Measurements from ENCODE around the gene CPEB4.

CPEB4 gene

DNA sequence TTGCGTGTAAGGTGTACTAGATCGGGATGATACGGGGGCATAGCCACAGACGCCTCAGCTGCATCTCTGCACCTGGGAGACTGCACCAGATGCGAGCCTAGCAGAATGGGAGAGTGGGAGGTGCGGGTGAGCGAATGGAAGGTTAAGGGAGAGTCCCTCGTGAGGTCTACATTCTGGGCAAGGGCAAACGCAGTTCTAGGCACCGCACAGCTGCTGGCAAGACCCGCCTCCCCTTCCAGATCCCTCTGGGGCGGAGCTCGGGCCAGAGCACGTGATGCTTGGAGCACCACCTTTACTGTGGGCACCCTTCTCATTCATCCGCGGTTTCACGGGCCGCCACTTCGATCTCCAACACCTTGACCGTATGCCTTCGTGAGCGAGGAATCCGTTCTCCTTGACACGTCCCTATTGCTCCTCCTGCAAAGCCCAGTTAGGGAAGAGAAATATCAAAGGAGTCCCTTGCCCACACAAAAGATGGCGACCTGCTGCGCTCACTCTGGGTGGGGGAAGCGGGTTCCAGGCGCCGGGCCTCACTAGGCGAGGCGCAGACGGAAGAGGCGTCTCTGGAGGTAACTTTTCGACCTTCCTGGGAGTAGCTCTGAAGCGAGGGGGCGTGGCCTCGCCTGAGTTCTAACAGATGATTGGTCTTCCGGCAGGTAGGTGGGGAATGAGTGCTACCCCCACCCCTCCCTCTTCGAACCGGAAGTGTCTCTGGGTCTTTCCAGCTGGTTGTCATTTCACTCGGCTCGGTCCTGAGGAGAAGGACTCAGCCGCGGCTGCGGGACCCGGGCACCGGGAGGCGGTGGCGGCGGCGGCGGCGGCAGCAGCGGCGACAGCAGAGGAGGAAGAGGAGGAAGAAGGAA, at the start of gene CPEB4:
CPEB4 (plus strand) TSS at position 740 of the 863 bp plus-strand sequence. CDS start 1,385 bp downstream, outside the sequence.
- peak; percentile 96 for DNase-seq

DNA sequence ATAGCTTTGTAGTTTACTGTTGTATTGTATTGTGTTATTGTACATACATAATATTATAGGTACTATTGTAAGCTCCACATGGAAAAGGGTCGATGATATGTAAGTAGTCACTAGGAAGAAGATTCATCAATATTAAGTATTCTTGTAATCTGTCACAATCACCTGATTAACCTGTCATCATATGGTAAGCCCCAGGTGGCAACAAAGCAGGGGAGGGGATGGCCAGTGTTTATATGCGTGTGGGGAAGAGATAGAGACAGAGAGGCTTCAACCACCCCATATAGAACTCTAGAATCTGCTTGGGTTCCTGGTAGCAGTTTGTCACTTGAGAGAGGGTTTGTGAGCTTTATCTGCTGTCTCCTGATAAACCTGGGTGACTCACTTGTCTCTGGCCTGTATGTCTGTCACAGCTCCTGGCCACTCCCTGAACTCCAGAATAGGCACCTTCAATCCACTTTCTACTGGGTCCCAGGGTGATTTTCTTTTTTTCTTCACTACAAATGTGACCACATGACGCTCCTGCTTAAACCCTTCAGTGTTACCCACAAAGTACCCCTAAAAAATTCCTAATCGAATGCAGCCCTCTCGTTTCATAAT, 48.9 kb upstream of the CPEB4 start:
- no peak for DNase-seq

DNA sequence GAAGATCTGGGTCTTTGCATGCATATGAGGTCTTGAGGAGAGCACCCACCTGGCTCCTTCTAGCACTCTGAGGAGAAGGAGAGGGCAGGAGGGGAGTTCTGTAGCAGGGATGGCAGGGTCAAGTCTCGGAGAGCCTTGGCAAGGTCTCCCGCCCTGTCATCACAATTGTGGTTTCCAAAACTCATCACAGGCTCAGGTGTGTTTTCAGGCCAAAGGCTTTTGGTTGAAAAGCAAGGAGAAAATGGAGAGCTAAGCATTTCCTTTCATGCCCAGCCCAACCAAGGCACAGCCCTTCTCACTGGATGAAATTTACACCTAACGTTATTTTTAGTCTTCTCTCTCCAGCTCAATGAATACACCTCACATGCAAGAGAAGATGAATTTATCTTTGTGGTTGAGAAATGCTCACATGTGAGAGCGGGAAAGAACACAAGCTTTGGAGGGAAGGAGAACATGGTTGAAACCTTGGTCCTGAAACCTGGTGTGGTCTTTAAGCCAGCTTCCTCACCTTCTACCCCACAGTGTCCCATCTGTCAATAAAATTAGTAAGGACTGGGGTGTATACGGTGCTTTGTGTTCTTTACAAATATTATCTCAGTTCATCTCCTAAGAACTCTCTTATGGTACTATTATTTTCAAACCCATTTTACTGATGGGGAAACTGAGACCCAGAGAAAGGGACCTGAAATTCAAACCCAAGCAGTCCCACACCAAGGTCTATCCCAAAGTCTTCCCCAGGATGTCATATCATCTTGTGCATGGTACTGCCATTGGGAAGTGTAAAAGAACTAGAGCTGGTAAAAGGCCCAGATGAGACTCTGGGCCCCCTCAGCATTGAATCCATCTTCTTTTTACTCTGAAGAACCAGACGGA, 47.8 kb upstream of the CPEB4 start:
- DNase-seq = no peak

DNA sequence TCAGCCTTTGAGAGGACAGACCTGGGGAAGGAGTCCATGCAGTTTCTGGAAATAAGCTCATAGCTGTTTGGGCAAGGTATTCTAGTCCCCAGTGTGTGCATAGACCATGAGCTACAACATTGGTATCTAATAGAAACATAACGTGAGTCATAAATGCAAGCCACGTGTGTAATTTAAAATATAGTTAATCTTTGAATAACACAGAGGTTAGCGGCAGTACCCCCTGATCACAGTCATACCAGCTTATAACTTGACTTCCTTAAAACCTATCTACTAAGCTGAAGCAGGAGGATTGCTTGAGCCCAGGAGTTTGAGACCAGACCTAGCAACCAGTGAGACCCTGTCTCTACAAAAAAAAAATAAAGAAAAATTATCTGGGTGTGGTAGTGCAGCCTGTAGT, 46.4 kb upstream of the CPEB4 start:
- DNase-seq = no peak

DNA sequence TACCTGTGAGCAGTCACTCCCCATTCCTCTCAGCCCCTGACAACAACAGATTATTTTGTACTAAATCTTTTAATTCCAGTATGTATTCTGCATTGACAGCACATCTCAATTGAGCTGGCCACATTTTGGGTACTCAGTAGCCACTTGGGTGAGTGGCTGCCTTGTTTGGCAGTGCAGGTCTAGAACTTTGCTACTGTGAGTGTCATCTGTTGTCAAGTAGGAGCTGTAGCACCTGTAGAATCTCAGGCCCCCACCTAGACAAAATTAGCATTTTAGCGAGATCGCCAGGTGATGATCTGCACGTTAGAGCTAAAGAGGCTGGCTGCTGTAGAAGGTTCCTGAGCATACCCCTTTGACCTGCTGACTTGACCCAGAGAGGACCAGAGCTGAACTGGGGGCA, 44.4 kb upstream of the CPEB4 start:
- DNase-seq = no peak

DNA sequence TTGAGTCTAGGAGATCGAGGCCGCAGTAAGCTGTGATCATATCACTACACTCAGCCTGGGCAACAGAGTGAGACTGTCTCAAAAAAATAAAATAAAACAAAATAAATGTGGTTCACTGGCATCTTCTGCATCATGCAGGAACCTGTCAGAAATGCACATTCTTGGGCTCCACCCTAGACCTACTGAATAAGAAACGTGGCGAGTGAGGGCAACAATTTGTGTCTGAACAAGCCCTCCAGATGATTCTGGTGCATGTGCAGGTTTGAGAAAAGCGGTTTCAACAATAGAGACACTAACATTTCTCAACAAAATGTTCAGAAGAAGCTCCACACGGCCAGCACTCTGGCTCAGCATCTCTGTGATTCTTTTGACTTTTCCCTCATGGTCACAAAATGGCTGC, 42.8 kb upstream of the CPEB4 start:
- DNase-seq = no peak

DNA sequence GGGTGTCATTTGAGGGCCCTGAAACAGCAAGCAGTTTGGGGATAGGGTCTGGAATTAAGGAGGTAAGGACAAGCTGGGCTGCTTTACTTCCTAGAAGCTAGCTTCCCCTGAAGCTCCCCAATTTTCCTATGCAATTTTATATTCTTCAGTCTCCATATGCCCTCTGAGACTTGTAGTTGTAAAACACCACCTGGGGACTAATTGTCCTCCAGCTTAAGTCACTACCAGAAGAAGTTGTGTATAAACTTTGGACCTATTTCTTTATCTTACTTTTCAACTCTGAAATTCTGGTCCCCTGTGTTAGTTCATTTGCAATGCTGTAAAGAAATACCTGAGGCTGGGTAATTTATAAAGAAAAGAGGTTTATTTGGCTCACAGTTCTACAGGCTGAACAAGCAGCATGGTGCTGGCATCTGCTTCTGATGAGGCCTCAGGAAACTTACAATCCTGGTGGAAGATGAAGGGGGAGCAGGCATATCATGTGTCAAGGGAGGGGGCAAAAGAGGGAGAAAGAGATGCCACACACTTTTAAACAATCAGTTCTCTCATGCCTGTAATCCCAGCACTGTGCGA, 41.1 kb upstream of the CPEB4 start:
- no peak for DNase-seq

DNA sequence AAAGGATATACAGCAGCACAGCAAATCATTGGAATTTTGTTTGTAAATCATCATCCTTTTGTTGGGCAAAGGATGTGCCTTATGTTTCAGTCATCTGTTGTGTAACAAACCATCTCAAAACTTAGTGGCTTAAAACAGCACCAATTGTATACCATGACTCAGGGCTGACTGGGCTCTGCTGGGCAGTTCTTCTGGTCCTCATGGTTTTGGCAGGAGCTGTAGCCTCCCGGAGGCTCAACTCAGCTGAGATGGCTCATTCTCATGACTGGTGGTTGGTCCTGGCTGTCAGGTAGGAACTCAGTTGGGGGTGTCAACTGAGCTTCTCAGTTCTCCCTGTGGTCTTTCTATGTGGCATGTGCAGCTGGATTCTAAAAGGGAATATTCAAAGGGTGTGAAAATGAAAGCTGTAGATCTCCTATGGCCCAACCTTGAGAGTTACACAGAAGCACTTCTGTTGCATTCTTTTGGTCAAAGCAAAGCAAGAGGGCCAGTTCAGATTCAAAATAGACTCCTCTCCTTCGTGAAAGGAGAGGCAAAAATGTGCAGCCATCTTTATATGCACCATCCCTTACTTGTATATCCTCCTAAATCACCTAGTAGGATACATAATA, 39.1 kb upstream of the CPEB4 start:
- DNase-seq = no peak

DNA sequence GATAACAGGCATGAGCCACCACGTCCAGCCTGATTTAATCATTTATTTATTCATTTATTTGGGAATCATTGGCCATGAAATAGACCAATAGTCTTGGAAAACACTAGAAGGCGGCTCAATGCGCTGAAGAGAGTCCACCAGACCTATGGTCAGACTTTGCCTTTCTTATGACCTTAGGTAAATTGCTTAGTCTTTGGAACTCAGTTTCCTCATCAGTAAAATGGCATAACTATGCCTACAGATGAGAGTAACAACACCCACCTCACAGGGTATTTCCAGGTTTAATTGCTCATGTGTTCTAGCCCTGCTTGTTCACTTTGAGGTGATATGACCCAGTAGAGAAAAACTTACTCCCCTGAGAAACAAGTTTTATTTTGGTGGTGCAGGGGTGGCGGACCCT, 38.2 kb upstream of the CPEB4 start:
- no peak for DNase-seq

DNA sequence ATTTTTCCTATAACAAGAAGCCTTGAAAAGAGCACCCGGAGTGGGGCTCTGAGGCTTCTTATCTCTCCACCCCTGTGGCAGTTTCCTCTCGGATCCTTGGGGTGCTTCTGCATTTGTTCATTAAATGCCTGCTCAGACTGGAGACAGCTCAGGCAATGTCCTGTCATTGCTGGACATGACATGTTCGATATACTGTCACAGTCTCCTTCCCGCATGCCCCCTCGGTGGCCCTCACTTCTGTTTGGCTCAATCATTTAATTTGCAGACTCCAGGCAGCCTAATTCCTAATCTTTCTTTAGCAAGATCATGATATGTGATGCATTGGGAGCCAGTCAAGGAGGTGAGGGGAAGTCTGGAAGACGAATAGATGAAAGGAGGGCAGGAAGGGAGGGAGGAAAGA, 37.5 kb upstream of the CPEB4 start:
- DNase-seq = no peak

DNA sequence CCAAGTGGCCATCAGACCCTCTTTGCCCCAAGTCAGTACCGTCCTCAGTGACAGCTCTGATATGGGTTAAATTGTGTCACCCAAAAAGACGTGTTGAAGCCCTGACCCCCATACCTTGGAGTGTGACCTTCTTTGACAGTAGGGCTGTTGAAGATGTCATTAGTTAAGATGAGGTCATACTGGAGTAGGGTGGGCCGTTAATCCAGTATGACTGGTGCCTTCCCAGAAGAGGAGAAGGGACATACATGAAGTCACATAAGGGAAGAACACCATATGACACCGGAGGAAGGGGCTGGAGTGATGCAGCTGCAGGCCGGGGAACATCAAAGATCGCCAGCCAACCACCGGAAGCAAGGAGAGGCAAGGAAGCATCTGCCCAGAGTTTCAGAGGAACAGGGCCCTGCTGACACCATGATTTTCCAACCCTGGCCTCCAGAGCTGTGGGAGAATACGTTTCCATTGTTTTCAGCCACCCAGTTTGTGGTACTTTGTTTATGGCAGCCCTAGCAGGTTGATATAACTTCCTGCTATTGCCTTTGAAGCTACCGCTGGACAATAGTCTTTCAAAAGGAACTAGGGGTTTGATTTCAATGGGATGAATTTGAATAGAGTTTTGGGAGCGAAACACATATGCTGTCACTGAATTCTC, 36.4 kb upstream of the CPEB4 start:
- DNase-seq = no peak

DNA sequence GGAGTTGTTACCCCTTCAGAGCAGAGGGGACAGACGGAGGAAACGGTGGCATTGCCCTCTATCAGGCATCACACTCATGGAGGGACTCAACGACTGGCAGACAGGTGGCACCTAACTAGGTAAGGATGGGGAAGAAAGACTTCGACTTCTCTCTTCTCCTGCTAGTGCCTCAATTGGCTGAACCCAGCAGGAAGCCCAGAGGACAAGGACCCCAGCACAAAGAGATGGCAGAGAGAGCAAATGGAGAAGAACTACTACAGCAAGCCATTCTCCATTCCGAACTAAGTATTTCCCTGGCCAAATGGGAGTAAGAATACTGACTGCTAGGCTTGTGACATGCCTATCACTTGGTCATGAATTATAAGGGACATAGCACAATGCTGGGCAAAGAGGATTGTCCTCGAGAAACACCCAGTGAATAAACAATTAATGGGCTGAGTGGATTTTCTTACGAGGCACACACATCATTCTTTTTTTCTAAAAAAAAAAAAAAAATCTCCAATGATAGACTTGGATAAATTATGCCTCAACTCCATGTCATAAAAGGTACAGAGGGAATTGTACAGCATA, 35.3 kb upstream of the CPEB4 start:
- DNase-seq = no peak

DNA sequence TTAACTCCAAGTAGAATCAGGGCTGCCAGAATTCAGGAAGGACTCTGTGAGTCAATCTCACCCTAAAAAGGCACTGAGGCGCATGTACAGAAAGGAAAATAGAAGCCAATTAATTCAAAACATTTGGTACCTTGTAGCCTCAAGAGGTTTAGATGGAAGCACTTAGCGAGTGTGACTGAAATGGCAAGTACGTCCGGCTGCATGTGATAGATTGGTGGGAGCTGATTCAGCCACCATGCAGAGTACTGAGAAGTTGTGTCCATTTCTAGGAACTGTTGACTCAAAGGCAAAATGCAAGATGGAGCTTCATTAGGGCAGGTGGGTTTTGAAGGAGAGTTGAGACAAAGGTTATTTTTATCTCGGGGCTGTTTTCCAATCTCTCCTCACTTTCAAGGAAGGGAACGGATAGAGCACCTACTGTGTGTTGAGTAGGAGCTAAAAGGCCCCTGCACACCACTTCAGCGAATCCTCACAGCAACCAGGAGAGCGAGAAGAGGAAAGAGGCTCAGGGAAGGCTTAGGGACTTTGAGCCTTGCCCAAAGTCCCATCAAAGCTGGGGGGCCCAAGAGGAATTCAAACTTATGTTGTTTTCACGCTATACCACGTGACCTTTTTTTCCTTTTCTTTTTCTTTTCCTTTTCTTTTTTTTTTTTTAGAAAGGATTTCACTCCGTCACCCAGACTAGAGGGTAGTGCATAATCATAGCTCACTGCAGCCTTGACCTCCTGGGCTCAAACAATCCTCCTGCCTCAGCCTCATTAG, 34.6 kb upstream of the CPEB4 start:
- no peak for DNase-seq

DNA sequence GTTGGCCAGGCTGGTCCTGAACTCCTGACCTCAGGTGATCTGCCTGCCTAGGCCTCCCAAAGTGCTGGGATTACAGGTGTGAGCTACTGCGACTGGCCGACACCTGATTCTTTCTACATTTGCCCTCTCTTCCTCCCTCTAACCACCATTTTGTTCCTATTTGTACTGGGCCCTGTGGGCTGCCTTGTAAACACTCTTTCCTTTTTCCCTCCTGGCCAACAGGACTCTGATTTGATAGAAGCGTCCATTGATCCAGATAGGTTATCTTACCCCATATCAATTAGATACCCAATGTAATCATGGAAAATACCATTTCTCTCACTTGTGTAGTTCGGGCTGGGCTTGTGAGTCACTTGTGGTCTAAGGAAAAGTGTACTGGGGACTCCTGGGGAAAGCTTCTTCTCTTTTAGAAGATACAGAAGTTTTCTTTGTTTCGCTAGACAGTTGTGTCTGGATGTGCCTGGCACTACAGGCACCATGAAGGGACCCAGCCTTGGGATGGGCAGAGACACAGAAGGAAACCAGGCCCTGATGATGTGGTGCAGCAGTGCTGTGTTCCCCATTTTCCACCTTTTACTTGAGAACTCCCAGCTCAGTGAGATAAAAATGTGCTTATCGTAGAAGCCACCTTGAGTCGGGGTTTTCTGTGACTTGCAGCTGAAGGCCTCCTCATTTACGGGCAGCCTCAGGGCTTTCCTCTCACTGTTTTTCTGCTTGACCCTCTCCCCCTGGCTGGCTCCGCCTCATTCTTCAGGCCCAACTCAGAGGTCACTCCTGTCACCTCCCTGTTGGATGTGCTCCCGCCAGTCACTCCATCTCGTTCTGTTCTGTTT, 32.8 kb upstream of the CPEB4 start:
- DNase-seq = no peak

DNA sequence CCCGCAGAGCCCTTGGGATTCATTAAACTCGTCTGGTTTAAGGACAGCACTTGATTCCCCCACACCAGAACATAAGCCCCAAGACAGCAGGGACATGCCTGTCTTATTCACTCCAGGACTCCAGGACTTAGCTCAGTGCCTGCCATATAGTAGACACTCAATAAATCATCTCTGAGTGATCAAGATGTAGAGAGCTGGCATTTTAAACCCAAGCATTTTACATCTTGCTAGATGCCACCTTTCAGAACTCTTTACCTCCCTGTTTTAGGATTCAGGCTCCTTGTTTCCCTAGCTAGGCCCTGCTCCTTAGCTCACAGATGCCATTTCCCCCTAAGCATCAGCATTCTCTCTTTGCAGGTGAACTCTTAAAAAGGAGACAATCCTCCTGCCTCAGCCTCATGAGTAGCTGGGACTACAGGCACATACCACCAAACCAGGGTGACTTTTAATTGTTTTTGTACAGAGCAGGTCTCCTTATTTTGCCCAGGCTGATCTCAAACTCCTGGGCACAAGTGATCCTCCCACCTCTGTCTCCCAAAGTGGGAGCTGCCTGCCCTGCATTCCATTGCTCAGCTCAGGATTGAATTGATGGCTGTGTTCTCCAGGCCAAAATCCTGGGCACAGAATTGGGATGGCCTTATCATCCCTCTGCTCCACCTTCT, 32.0 kb upstream of the CPEB4 start:
- no peak for DNase-seq

DNA sequence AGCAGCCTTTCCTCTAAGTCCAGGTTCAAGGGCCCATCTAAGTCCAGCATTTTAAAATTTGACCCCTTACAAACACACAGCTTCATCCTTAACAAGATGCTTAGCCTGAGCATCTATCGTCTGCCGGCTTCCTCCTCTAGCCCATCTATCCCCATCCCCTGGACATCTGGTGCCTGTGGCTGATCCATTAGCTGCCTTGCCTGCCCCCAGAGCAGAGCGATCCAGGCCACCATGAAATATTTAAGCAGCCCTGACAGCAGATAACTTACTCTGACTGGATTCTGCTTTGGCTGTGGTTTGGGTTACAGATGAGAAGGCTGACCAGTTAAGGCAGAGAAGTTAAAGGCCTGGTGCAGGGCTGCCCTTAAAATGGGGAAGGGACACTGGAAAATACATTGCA, 30.9 kb upstream of the CPEB4 start:
- DNase-seq = no peak

DNA sequence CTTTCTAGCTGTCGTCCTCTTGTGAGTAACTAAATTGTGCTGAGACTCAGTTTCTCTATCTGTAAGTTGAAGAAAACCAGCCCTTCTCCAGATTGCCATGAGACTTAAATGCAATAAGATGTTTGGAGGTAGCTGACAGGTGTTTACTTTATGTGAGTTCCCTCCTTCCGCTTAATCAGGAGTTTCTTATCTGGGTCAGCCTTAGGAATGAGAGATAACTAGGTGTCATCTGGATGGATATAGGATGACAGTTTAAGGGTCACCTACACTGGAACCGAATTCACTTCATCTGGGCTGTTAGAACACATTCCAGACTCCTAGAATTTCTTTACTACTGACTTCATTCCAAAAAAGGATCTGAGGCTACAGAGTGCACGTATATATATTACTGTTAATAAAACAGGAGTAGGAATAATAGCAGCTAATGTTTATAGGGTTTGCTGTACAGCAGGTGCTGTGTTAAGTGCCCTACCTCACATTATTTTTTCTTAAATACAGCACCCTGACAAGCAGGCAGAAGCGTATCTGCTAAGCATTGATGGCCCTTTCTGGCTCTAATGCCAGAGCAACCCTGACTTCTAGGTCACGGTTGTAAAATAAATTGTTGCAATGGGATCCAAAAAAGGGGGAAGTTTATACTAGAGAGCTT, 30.0 kb upstream of the CPEB4 start:
- DNase-seq = no peak

DNA sequence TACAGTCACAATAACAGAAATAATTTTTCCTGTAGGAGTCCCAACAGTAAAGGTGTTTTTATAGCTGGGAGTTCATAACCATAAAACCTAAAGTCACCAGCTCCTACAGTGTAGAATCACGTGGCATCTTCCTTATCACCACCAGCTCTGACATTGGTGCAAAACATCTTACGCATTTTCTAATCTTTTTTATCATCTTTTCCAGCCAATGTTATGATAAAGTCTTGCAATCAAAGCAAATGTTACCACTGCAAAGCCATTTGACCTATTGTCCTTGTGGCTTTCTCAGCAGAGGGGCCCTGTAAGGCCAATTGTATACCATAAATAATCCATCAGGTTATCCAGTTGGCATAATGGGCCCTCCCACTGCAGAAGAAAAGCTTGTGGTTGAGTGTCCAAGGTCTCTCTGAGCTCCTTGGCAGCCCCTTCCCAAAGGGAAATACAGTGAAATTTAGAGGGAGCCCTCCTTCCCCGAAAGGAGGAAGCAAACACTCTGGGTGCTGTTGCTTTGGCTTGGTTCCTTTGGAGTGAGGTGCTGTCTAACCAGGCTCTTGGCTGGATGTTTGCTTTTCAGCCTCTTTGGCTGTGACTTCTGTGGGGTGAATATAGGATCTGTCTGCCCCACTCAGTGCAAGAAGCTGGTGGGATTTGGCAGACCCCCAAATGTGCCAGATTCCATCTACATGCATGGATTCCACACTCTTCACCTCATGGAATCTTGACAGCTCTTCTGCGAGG, 29.3 kb upstream of the CPEB4 start:
- DNase-seq = no peak
